SK-N-SH treated with all-trans-retinoic acid at 6 μM for 48 hours (cell line): ENCODE results near the gene KRT23.

Experiments
- ARNTL ChIP-seq: fragments of 450-650 bp; formaldehyde crosslinking; IDR thresholded peaks from 2 replicates; pipeline ENCODE4 v1.5.0; 2020; ENCODE audit warnings: low read depth, mild to moderate bottlenecking, moderate library complexity, borderline replicate concordance
- ZC3H10 ChIP-seq: fragments of 250-450 bp; sonication (Bioruptor Pico); IDR thresholded peaks from 2 replicates; pipeline ENCODE4 v1.5.1; 2021; ENCODE audit warnings: mild to moderate bottlenecking, moderate library complexity
- ZFP3 ChIP-seq: fragments of 250-450 bp; sonication (Bioruptor Pico); IDR thresholded peaks from 2 replicates; pipeline ENCODE4 v1.5.0; 2020; ENCODE audit warnings: mild to moderate bottlenecking, moderate library complexity
- ZFP30 ChIP-seq: fragments of 450-650 bp; formaldehyde crosslinking; IDR thresholded peaks from 2 replicates; pipeline ENCODE4 v1.5.0; 2022; ENCODE audit warnings: mild to moderate bottlenecking, moderate library complexity
- ZNF70 ChIP-seq: fragments of 450-650 bp; formaldehyde crosslinking; IDR thresholded peaks from 2 replicates; pipeline ENCODE4 v1.5.0; 2020; ENCODE audit warnings: mild to moderate bottlenecking, moderate library complexity
- TF ChIP-seq, protein P1 (sequence below): fragments of 250-450 bp; sonication (Bioruptor Pico); IDR thresholded peaks from 2 replicates; pipeline ENCODE4 v1.5.0; 2020; ENCODE audit warnings: mild to moderate bottlenecking, moderate library complexity

DNA sequence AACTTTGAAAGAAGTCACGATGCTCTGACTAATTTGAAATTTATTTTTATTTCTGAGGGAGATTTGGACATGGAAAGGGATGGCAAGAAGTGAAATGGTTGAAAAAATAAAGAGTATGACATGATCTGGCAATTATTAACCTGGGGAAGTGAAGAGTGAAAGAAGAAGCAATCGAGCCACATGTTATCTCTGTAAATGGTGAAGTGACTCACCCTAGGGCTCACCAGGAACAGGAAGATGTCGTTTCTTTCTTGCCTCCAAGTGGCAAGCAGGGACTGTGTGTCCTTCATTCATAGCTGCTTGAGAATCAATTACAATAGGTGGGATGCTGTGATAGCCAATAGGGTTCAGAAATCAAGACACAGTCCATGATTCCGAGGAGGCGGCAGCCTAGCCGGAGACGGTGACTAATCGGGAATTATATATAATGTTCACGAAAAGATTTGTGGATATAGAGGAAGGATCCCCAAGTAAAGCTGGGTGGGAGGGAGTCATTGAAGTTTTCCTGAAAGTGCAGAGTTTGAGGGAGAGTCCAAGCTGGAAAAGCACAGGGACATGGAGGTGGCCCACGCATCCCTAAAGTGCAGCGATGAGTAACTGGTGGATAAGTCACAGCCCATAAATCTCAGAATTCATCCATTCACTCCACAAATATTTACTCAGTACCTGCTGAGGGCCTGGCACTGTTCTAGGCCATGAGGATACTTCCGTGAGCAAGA is 34.2 kb downstream of the KRT23 start:
- TF ChIP-seq ZFP3 (no peak), ZNF70 (CRISPR knock-in tag) (no peak), ZFP30 (CRISPR knock-in tag) (no peak), ARNTL (no peak), ZC3H10 (no peak)
- TF ChIP-seq, protein P1, sequence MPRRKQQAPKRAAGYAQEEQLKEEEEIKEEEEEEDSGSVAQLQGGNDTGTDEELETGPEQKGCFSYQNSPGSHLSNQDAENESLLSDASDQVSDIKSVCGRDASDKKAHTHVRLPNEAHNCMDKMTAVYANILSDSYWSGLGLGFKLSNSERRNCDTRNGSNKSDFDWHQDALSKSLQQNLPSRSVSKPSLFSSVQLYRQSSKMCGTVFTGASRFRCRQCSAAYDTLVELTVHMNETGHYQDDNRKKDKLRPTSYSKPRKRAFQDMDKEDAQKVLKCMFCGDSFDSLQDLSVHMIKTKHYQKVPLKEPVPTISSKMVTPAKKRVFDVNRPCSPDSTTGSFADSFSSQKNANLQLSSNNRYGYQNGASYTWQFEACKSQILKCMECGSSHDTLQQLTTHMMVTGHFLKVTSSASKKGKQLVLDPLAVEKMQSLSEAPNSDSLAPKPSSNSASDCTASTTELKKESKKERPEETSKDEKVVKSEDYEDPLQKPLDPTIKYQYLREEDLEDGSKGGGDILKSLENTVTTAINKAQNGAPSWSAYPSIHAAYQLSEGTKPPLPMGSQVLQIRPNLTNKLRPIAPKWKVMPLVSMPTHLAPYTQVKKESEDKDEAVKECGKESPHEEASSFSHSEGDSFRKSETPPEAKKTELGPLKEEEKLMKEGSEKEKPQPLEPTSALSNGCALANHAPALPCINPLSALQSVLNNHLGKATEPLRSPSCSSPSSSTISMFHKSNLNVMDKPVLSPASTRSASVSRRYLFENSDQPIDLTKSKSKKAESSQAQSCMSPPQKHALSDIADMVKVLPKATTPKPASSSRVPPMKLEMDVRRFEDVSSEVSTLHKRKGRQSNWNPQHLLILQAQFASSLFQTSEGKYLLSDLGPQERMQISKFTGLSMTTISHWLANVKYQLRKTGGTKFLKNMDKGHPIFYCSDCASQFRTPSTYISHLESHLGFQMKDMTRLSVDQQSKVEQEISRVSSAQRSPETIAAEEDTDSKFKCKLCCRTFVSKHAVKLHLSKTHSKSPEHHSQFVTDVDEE (CRISPR knock-in tag): no peak
